BJ (cell line): ENCODE data around the gene PPP1R16B. TPM values are rescaled to one million over a fixed set of nuclear protein-coding genes. Genes with fewer than 3 reads are reported as not detected.

Experiments used
- CTCF ChIA-PET: fragments of 350-600 bp; formaldehyde crosslinking; extraction: SDS; loops from one replicate; lab custom pipeline; 2021; ENCODE audit warnings: antibody characterized with exemption, inconsistent platforms; lab: Yijun Ruan, JAX
- POLR2A ChIA-PET: fragments of 300-600 bp; sonication (Branson Sonifier 250); formaldehyde crosslinking; extraction: SDS; loops from one replicate; lab custom pipeline; 2021; ENCODE audit warnings: antibody characterized with exemption; lab: Charles Lee
- DNase-seq: peaks from one replicate; pipeline ENCODE4 v3.0.0-alpha.2; 2011; ENCODE audit warnings: low read depth
- H3K27me3 ChIP-seq: 2 replicates; pipeline ENCODE4 v1.6.0; 2011; ENCODE audit warnings: low read length; ENCODE audit not compliant: control insufficient read depth, insufficient read depth
- H3K36me3 ChIP-seq: 2 replicates; pipeline ENCODE4 v1.5.1; 2011; ENCODE audit warnings: low read length; ENCODE audit not compliant: control insufficient read depth, insufficient read depth
- H3K4me3 ChIP-seq: 2 replicates; pipeline ENCODE4 v1.5.1; 2011; ENCODE audit warnings: low read depth, mild to moderate bottlenecking, control low read depth, low read length
- CTCF ChIP-seq: IDR thresholded peaks from 2 replicates; pipeline ENCODE4 v1.5.1; 2011; ENCODE audit warnings: low read depth, mild to moderate bottlenecking, control low read depth, inconsistent platforms, low read length, moderate library complexity; ENCODE audit not compliant: insufficient read depth
- polyA plus RNA-seq: library from polyadenylated mRNA; depleted of rRNA; stranded (reverse); fragments of >200 nt; gene quantifications from 2 replicates; pipeline ENCODE4 v1.2.3, GENCODE V29; 2011

PPP1R16B gene
- polyA plus RNA-seq, 1 experiment: not detected

- DNase-seq: peak; percentile 73
- Histone ChIP-seq H3K36me3 (no peaks in the 10 kb centered on the region), H3K4me3 (peak within 1 kb of the TSS; percentile 87), H3K27me3 (no peaks in the 10 kb centered on the region)
- POLR2A ChIA-PET: no interaction called here
- CTCF ChIA-PET: interaction anchor here (0.8 to 3.0 kb wide), 11 partner anchors 11 to 88 kb away, joined by 3 to 11 read pairs (median 3); partner anchors contain the start of gene FAM83D
- TF ChIP-seq CTCF: peak; percentile 49
These were observed 156.8 kb downstream of the PPP1R16B start, which contains the start of gene DHX35 for GRCh38 chr20:38962044-38962927. Gene DHX35, plus strand, starts transcription at chr20:38962344. Its CDS starts 24 bp downstream, at chr20:38962368.

GRCh38 chr20:38962928-38963401 lies 157.5 kb downstream of the PPP1R16B start:
- Histone ChIP-seq H3K4me3 (peak overlapping the region; percentile 87), H3K27me3 (no peaks in the 10 kb centered on the region), H3K36me3 (no peaks in the 10 kb centered on the region)
- POLR2A ChIA-PET: interaction anchor here (0.6 kb wide), 1 partner anchor 33 kb away, joined by 8 read pairs; no protein-coding TSS in a partner anchor
- DNase-seq: no peak
- CTCF ChIA-PET: interaction anchor here (0.9 to 3.0 kb wide), 8 partner anchors 10 to 87 kb away, joined by 3 to 11 read pairs (median 4); partner anchors contain the start of gene FAM83D
- TF ChIP-seq CTCF: no peak

- ChIA-PET CTCF (interaction anchor here (1.7 to 2.2 kb wide), 3 partner anchors 9 to 86 kb away, joined by 3 to 6 read pairs (median 4); no protein-coding TSS in a partner anchor), POLR2A (interaction anchor here (0.6 kb wide), 1 partner anchor 32 kb away, joined by 8 read pairs; no protein-coding TSS in a partner anchor)
- Histone ChIP-seq H3K4me3 (no peak overlapping the region), H3K36me3 (no peaks in the 10 kb centered on the region), H3K27me3 (no peaks in the 10 kb centered on the region)
- TF ChIP-seq CTCF: no peak
- no peak for DNase-seq
These were observed 158.2 kb downstream of the PPP1R16B start for GRCh38 chr20:38963745-38964144.

- Histone ChIP-seq H3K4me3 (no peak overlapping the region), H3K27me3 (no peaks in the 10 kb centered on the region), H3K36me3 (no peaks in the 10 kb centered on the region)
- DNase-seq: no peak
- CTCF ChIA-PET: interaction anchor here (1.4 to 2.2 kb wide), 3 partner anchors 39 to 84 kb away, joined by 3 to 6 read pairs (median 4); partner anchors contain the start of gene FAM83D
- POLR2A ChIA-PET: no interaction called here
- TF ChIP-seq CTCF: no peak
These were observed 159.8 kb downstream of the PPP1R16B start for GRCh38 chr20:38965264-38965663.

- Histone ChIP-seq H3K27me3 (no peaks in the 10 kb centered on the region), H3K36me3 (no peaks in the 10 kb centered on the region), H3K4me3 (no peak overlapping the region)
- no peak for DNase-seq
- ChIA-PET CTCF (interaction anchor here (2.3 kb wide), 1 partner anchor 82 kb away, joined by 9 read pairs; no protein-coding TSS in a partner anchor), POLR2A (no interaction called here)
- no peak for TF ChIP-seq CTCF
These were observed 162.6 kb downstream of the PPP1R16B start for GRCh38 chr20:38968090-38968489.
